WTC11 (cell line): ENCODE data around the gene GJB3. TPM values are rescaled to one million over a fixed set of nuclear protein-coding genes. Genes with fewer than 3 reads are reported as not detected.

Experiments used
- ATAC-seq: fragments of 200-7000 bp; cut with Tn5 transposase; 2 replicates; pipeline ENCODE4 v1.10.0; 2021; ENCODE audit warnings: mild to moderate bottlenecking, moderate library complexity
- CTCF ChIA-PET: fragments of 300-600 bp; sonication (Branson Sonifier 250); formaldehyde crosslinking; loops from one replicate; lab custom pipeline; 2021; ENCODE audit warnings: antibody characterized with exemption; lab: Charles Lee
- POLR2A ChIA-PET: fragments of 350-600 bp; sonication (Branson Sonifier 250); formaldehyde crosslinking; loops from one replicate; lab custom pipeline; 2021; ENCODE audit warnings: antibody characterized with exemption; lab: Charles Lee
- DNase-seq: peaks from one replicate; pipeline ENCODE4 v3.0.0; 2021; ENCODE audit warnings: low spot score
- H3K27ac Mint-ChIP-seq: 2 replicates; pipeline ENCODE4 v1.8.0; 2021; ENCODE audit warnings: mixed read lengths
- H3K27me3 Mint-ChIP-seq: 2 replicates; pipeline ENCODE4 v1.8.0; 2021; ENCODE audit warnings: low read depth, mild to moderate bottlenecking, moderate library complexity, mixed read lengths
- H3K36me3 Mint-ChIP-seq: 2 replicates; pipeline ENCODE4 v1.8.0; 2021; ENCODE audit warnings: mixed read lengths
- H3K4me1 Mint-ChIP-seq: 2 replicates; pipeline ENCODE4 v1.8.0; 2022; ENCODE audit warnings: mixed read lengths
- H3K4me3 Mint-ChIP-seq: 2 replicates; pipeline ENCODE4 v1.8.0; 2021; ENCODE audit warnings: mild to moderate bottlenecking, moderate library complexity, mixed read lengths
- H3K9me3 Mint-ChIP-seq: 2 replicates; pipeline ENCODE4 v1.8.0; 2021; ENCODE audit warnings: mixed read lengths
- ARID4B ChIP-seq: sonication (generic); formaldehyde crosslinking; IDR thresholded peaks from 2 replicates; pipeline ENCODE4 v1.8.0; 2023; ENCODE audit warnings: missing genetic modification reagents, mild to moderate bottlenecking, borderline replicate concordance
- CREB1 ChIP-seq: sonication (generic); formaldehyde crosslinking; IDR thresholded peaks from 2 replicates; pipeline ENCODE4 v1.8.0; 2023; ENCODE audit warnings: mild to moderate bottlenecking, missing genetic modification reagents
- E2F4 ChIP-seq: sonication (generic); formaldehyde crosslinking; IDR thresholded peaks from 2 replicates; pipeline ENCODE4 v1.8.1; 2022; ENCODE audit warnings: low read depth, mild to moderate bottlenecking, moderate library complexity, missing genetic modification reagents, borderline replicate concordance
- E2F5 ChIP-seq: sonication (generic); formaldehyde crosslinking; IDR thresholded peaks from 2 replicates; pipeline ENCODE4 v1.8.1; 2022; ENCODE audit warnings: mild to moderate bottlenecking, moderate library complexity, missing genetic modification reagents
- FOXJ3 ChIP-seq: sonication (generic); formaldehyde crosslinking; IDR thresholded peaks from 2 replicates; pipeline ENCODE4 v1.9.0; 2021; ENCODE audit warnings: missing genetic modification reagents, mild to moderate bottlenecking, borderline replicate concordance
- FOXK1 ChIP-seq: sonication (generic); formaldehyde crosslinking; IDR thresholded peaks from 2 replicates; pipeline ENCODE4 v1.8.0; 2022; ENCODE audit warnings: mild to moderate bottlenecking, moderate library complexity, missing genetic modification reagents
- GRHL2 ChIP-seq: fragments of 250-450 bp; sonication (Bioruptor Pico); IDR thresholded peaks from 2 replicates; pipeline ENCODE4 v1.8.0; 2022; ENCODE audit warnings: mild to moderate bottlenecking, moderate library complexity; ENCODE audit not compliant: insufficient replicate concordance, severe bottlenecking
- GTF2I ChIP-seq: fragments of 250-450 bp; sonication (Bioruptor Pico); conservative IDR thresholded peaks from 2 replicates; pipeline ENCODE4 v1.4.0; 2021; ENCODE audit warnings: mild to moderate bottlenecking
- MYBL2 ChIP-seq: sonication (generic); formaldehyde crosslinking; IDR thresholded peaks from 2 replicates; pipeline ENCODE4 v1.8.1; 2023; ENCODE audit warnings: mild to moderate bottlenecking, moderate library complexity, missing genetic modification reagents
- NFYB ChIP-seq: sonication (generic); formaldehyde crosslinking; conservative IDR thresholded peaks from 2 replicates; pipeline ENCODE4 v1.8.0; 2022; ENCODE audit warnings: low read depth, missing genetic modification reagents
- NR1H2 ChIP-seq: sonication (generic); formaldehyde crosslinking; IDR thresholded peaks from 2 replicates; pipeline ENCODE4 v1.9.0; 2021; ENCODE audit warnings: mild to moderate bottlenecking, moderate library complexity, missing genetic modification reagents
- OVOL2 ChIP-seq: fragments of 250-450 bp; sonication (Bioruptor Pico); IDR thresholded peaks from 2 replicates; pipeline ENCODE4 v1.9.0; 2021; ENCODE audit warnings: mild to moderate bottlenecking, borderline replicate concordance
- SOX15 ChIP-seq: fragments of 250-450 bp; sonication (Bioruptor Pico); IDR thresholded peaks from 2 replicates; pipeline ENCODE4 v1.9.0; 2021; ENCODE audit warnings: mild to moderate bottlenecking
- SP1 ChIP-seq: sonication (generic); formaldehyde crosslinking; conservative IDR thresholded peaks from 2 replicates; pipeline ENCODE4 v1.8.1; 2022; ENCODE audit warnings: missing genetic modification reagents
- ZBTB43 ChIP-seq: sonication (generic); formaldehyde crosslinking; IDR thresholded peaks from 2 replicates; pipeline ENCODE4 v1.8.1; 2023; ENCODE audit warnings: mild to moderate bottlenecking, missing genetic modification reagents
- ZNF263 ChIP-seq: sonication (generic); formaldehyde crosslinking; IDR thresholded peaks from 2 replicates; pipeline ENCODE4 v1.8.1; 2022; ENCODE audit warnings: low read depth, mild to moderate bottlenecking, moderate library complexity, missing genetic modification reagents
- ZNF281 ChIP-seq: sonication (generic); formaldehyde crosslinking; IDR thresholded peaks from 2 replicates; pipeline ENCODE4 v1.8.0; 2023; ENCODE audit warnings: mild to moderate bottlenecking, missing genetic modification reagents
- ZSCAN18 ChIP-seq: fragments of 250-450 bp; sonication (Bioruptor Pico); IDR thresholded peaks from 2 replicates; pipeline ENCODE4 v2.1.2; 2022; ENCODE audit warnings: mild to moderate bottlenecking, moderate library complexity
- total RNA-seq: library from RNA; stranded (reverse); gene quantifications from 3 replicates; pipeline ENCODE4 v1.2.3, GENCODE V29; 2021

GJB3 gene
- total RNA-seq, 1 experiment from 2014 or later, result 0.46 TPM

- no peaks in the 10 kb centered on the region for H3K9me3 Mint-ChIP-seq
- peaks cover 51% of the 10 kb centered on the region for H3K27me3 Mint-ChIP-seq
- DNase-seq (no peak), ATAC-seq (no peak)
- H3K4me3 Mint-ChIP-seq, result no peak overlapping the region
- no peaks in the 10 kb centered on the region for H3K36me3 Mint-ChIP-seq
- ChIA-PET POLR2A (no interaction called here), CTCF (interaction anchor here (1.2 to 1.6 kb wide), 2 partner anchors 9 to 80 kb away, joined by 3 to 4 read pairs; partner anchors contain the start of gene SMIM12)
- no peak overlapping the region for H3K27ac Mint-ChIP-seq
- peaks cover 7% of the 10 kb centered on the region; the same call in 1 of the 2 replicates for H3K4me1 Mint-ChIP-seq
- TF ChIP-seq FOXJ3 (no peak), ARID4B (CRISPR knock-in tag) (no peak), SOX15 (no peak), NFYB (CRISPR knock-in tag) (no peak), GRHL2 (CRISPR knock-in tag) (no peak), ZNF281 (CRISPR knock-in tag) (no peak), OVOL2 (CRISPR knock-in tag) (no peak), ZSCAN18 (CRISPR knock-in tag) (no peak), ZBTB43 (CRISPR knock-in tag) (no peak), SP1 (no peak), E2F4 (CRISPR knock-in tag) (no peak), E2F5 (CRISPR knock-in tag) (no peak)
These were observed 2.0 kb upstream of the GJB3 start for GRCh38 chr1:34779005-34779404.

GRCh38 chr1:34779526-34779925, 1.5 kb upstream of the GJB3 start:
- DNase-seq (no peak), ATAC-seq (no peak)
- Mint-ChIP-seq H3K36me3 (no peaks in the 10 kb centered on the region), H3K27me3 (peaks cover 55% of the 10 kb centered on the region), H3K4me1 (peaks cover 7% of the 10 kb centered on the region; the same call in 1 of the 2 replicates), H3K4me3 (no peak overlapping the region), H3K27ac (no peak overlapping the region), H3K9me3 (no peaks in the 10 kb centered on the region)
- ChIA-PET CTCF (interaction anchor here (1.2 kb wide), 1 partner anchor 9 kb away, joined by 3 read pairs; no protein-coding TSS in a partner anchor), POLR2A (no interaction called here)
- TF ChIP-seq GTF2I (CRISPR knock-in tag), result no peak
- TF ChIP-seq OVOL2 (CRISPR knock-in tag), result no peak
- no peak for TF ChIP-seq FOXK1 (CRISPR knock-in tag)
- no peak for TF ChIP-seq CREB1 (CRISPR knock-in tag)
- no peak for TF ChIP-seq ZSCAN18 (CRISPR knock-in tag)
- TF ChIP-seq ZNF281 (CRISPR knock-in tag), result no peak
- TF ChIP-seq ZNF263 (CRISPR knock-in tag), result no peak
- TF ChIP-seq MYBL2 (CRISPR knock-in tag), result no peak
- TF ChIP-seq NR1H2 (CRISPR knock-in tag), result no peak
